H1 (cell line): ENCODE data around the gene MAGEA8. TPM values are rescaled to one million over a fixed set of nuclear protein-coding genes. Genes with fewer than 3 reads are reported as not detected.
"Not testable (repeated sequence)": the region's sequence is repeated elsewhere in the genome, so short reads cannot be mapped to it uniquely, and the experiment has no call there.

ENCODE experiments used
- CTCF ChIA-PET: fragments of 300-600 bp; sonication (Branson Sonifier 250); formaldehyde crosslinking; loops from one replicate; lab custom pipeline; 2021; ENCODE audit not compliant: partially characterized antibody; lab: Charles Lee
- POLR2A ChIA-PET: fragments of 300-600 bp; sonication (Branson Sonifier 250); formaldehyde crosslinking; loops from one replicate; lab custom pipeline; 2021; ENCODE audit warnings: inconsistent platforms; ENCODE audit not compliant: partially characterized antibody; lab: Charles Lee
- DNase-seq, 2 experiments: peaks; one replicate each; pipeline versions ENCODE4 v3.0.0 to v3.0.0-alpha.2; 2010 to 2022; ENCODE audit warnings: low spot score in 2 of 2, low read depth in 1 of 2, mixed read lengths in 1 of 2
- FAIRE-seq: peaks from 2 replicates; lab custom pipeline; 2011; peaks lifted over from hg19 to GRCh38; lab: Jason Lieb, UNC
- H2AFZ ChIP-seq: 2 replicates; pipeline ENCODE4 v1.8.1; 2012; ENCODE audit warnings: low read length, inconsistent platforms
- H2AK5ac ChIP-seq: 2 replicates; pipeline ENCODE4 v1.6.1; 2013; ENCODE audit warnings: low read depth, low read length
- H2BK120ac ChIP-seq: replicated peaks from 2 replicates; pipeline ENCODE3; 2013; ENCODE audit warnings: low read depth, low read length, inconsistent platforms
- H2BK12ac ChIP-seq: 2 replicates; pipeline ENCODE4 v1.6.1; 2013; ENCODE audit warnings: low read depth, low read length
- H2BK15ac ChIP-seq: 2 replicates; pipeline ENCODE4 v1.6.1; 2013; ENCODE audit warnings: low read length
- H2BK20ac ChIP-seq: 2 replicates; pipeline ENCODE4 v1.6.1; 2013; ENCODE audit warnings: low read length
- H2BK5ac ChIP-seq: 2 replicates; pipeline ENCODE4 v1.6.1; 2013; ENCODE audit warnings: low read depth, low read length
- H3K14ac ChIP-seq: 2 replicates; pipeline ENCODE4 v1.6.1; 2013; ENCODE audit warnings: inconsistent platforms; ENCODE audit not compliant: insufficient read length
- H3K18ac ChIP-seq: 2 replicates; pipeline ENCODE4 v1.6.1; 2013; ENCODE audit warnings: low read length; ENCODE audit errors: extremely low read depth
- H3K23ac ChIP-seq: 2 replicates; pipeline ENCODE4 v1.6.1; 2013; ENCODE audit warnings: inconsistent platforms; ENCODE audit not compliant: insufficient read length
- H3K23me2 ChIP-seq: 2 replicates; pipeline ENCODE4 v1.6.1; 2013; ENCODE audit warnings: low read depth, low read length
- H3K27ac ChIP-seq: 2 replicates; pipeline ENCODE4 v1.6.1; 2011; ENCODE audit warnings: low read depth, low read length, inconsistent platforms
- H3K27me3 ChIP-seq, 4 experiments: replicated peaks in 1 of 4; 1 replicate in 1 of 4; 2 replicates in 3 of 4; pipeline versions ENCODE4 v1.6.1 to v1.8.1; 2011 to 2013; ENCODE audit warnings: low read length in 3 of 4, mild to moderate bottlenecking in 3 of 4, inconsistent platforms in 2 of 4, mixed read lengths in 2 of 4, moderate library complexity in 1 of 4; ENCODE audit not compliant: control insufficient read depth in 3 of 4, insufficient read depth in 3 of 4; ENCODE audit errors: extremely low read depth in 1 of 4
- H3K36me3 ChIP-seq, 4 experiments: 2 replicates each; pipeline versions ENCODE4 v1.6.1 to v1.8.1; 2011 to 2013; ENCODE audit warnings: mild to moderate bottlenecking in 4 of 4, low read length in 3 of 4, moderate library complexity in 2 of 4, control low read depth in 1 of 4, inconsistent platforms in 1 of 4; ENCODE audit not compliant: insufficient read depth in 4 of 4, control insufficient read depth in 2 of 4
- H3K4ac ChIP-seq: replicated peaks from 2 replicates; pipeline ENCODE3; 2013; ENCODE audit warnings: low read length, low read depth, mixed read lengths, inconsistent platforms; ENCODE audit not compliant: insufficient read length
- H3K4me1 ChIP-seq, 4 experiments: replicated peaks in 1 of 4; 1 replicate in 1 of 4; 2 replicates in 3 of 4; pipeline versions ENCODE4 v1.6.1 to v1.8.1; 2011 to 2013; ENCODE audit warnings: low read length in 3 of 4, inconsistent platforms in 2 of 4, mixed read lengths in 1 of 4; ENCODE audit not compliant: insufficient read depth in 4 of 4, control insufficient read depth in 3 of 4
- H3K4me2 ChIP-seq, 2 experiments: 2 replicates each; pipeline versions ENCODE4 v1.6.1 to v1.8.1; 2011 to 2013; ENCODE audit warnings: low read depth in 2 of 2, low read length in 2 of 2, control low read depth in 1 of 2, inconsistent platforms in 1 of 2, mild to moderate bottlenecking in 1 of 2; ENCODE audit not compliant: insufficient read depth in 1 of 2
- H3K4me3 ChIP-seq, 4 experiments: fragments of 200-600, 300-600 bp in 1 of 4; sonication (generic), shearing (Covaris generic), sonication (Bioruptor Twin) in 1 of 4; 2 replicates each; pipeline versions ENCODE4 v1.5.1 to v1.8.1; 2011 to 2016; ENCODE audit warnings: low read length in 4 of 4, low read depth in 3 of 4, control low read depth in 2 of 4, inconsistent platforms in 2 of 4, mild to moderate bottlenecking in 2 of 4, mixed read lengths in 1 of 4, moderate library complexity in 1 of 4; ENCODE audit not compliant: insufficient read depth in 2 of 4; ENCODE audit errors: extremely low read depth in 1 of 4
- H3K56ac ChIP-seq: replicated peaks from 2 replicates; pipeline ENCODE3; 2013; ENCODE audit warnings: low read depth, mild to moderate bottlenecking, mixed read lengths, low read length, inconsistent platforms; ENCODE audit not compliant: insufficient read length
- H3K79me1 ChIP-seq: 2 replicates; pipeline ENCODE4 v1.6.1; 2013; ENCODE audit warnings: low read depth, low read length, control low read depth
- H3K79me2 ChIP-seq, 2 experiments: 2 replicates each; pipeline versions ENCODE4 v1.6.1 to v1.8.1; 2012 to 2013; ENCODE audit warnings: low read length in 2 of 2, mild to moderate bottlenecking in 2 of 2, inconsistent platforms in 1 of 2; ENCODE audit not compliant: insufficient read depth in 2 of 2, control insufficient read depth in 1 of 2
- H3K9ac ChIP-seq, 4 experiments: replicated peaks in 1 of 4; 1 replicate in 1 of 4; 2 replicates in 3 of 4; pipeline versions ENCODE4 v1.6.1 to v1.8.1; 2011 to 2013; ENCODE audit warnings: low read depth in 3 of 4, low read length in 3 of 4, control low read depth in 2 of 4, mild to moderate bottlenecking in 2 of 4, moderate library complexity in 2 of 4, inconsistent platforms in 1 of 4; ENCODE audit errors: extremely low read depth in 1 of 4
- H3K9me3 ChIP-seq, 2 experiments: 2 replicates each; pipeline versions ENCODE4 v1.6.1 to v1.8.1; 2012 to 2013; ENCODE audit warnings: mild to moderate bottlenecking in 2 of 2, moderate library complexity in 2 of 2, control low read depth in 1 of 2, inconsistent platforms in 1 of 2, low read depth in 1 of 2, low read length in 1 of 2, mixed read lengths in 1 of 2; ENCODE audit not compliant: insufficient read depth in 2 of 2
- H4K20me1 ChIP-seq, 2 experiments: replicated peaks in 1 of 2; 2 replicates each; pipeline versions ENCODE3 to v1.8.1; 2011 to 2013; ENCODE audit warnings: inconsistent platforms in 2 of 2, low read length in 2 of 2, mild to moderate bottlenecking in 1 of 2; ENCODE audit not compliant: insufficient read depth in 2 of 2, control insufficient read depth in 1 of 2
- H4K5ac ChIP-seq: 2 replicates; pipeline ENCODE4 v1.6.1; 2013; ENCODE audit warnings: low read length, low read depth, mixed read lengths, inconsistent platforms; ENCODE audit not compliant: insufficient read length
- H4K8ac ChIP-seq: 2 replicates; pipeline ENCODE4 v1.8.0; 2013; ENCODE audit warnings: mild to moderate bottlenecking, moderate library complexity, low read length, inconsistent platforms; ENCODE audit not compliant: insufficient read depth; ENCODE audit errors: extremely low read depth
- H4K91ac ChIP-seq: replicated peaks from 2 replicates; pipeline ENCODE3; 2013; ENCODE audit warnings: low read length, mixed read lengths, inconsistent platforms; ENCODE audit not compliant: insufficient read length
- WGBS, 2 experiments: shearing (Covaris generic) in 1 of 2; methylation state at CpG; one replicate each; pipeline versions ENCODE4 v1.1.6 to v1.1.7; 2013 to 2015; ENCODE audit warnings: low lambda C conversion rate in 2 of 2, mixed read lengths in 2 of 2, inconsistent platforms in 1 of 2, low coverage in 1 of 2, missing lambda C conversion rate in 1 of 2; ENCODE audit not compliant: insufficient replicate concordance in 2 of 2, insufficient coverage in 1 of 2, insufficient read length in 1 of 2; ENCODE audit errors: extremely low coverage in 1 of 2, missing lambda C conversion rate in 1 of 2; 5-methylcytosine and 5-hydroxymethylcytosine counted together
- polyA plus RNA-seq, 7 experiments: library from polyadenylated mRNA; depleted of rRNA in 3 of 7; stranded (reverse) in 5 of 7; unstranded in 2 of 7; fragments of >200 nt in 5 of 7; fragments of 200-250 nt in 2 of 7; gene quantifications; 1 replicate in 5 of 7; 2 replicates in 1 of 7; 4 replicates in 1 of 7; pipeline versions ENCODE4 v1.2.1 to v1.2.3, GENCODE V29; 2011 to 2013; ENCODE audit warnings: missing spikeins in 2 of 7, mixed read lengths in 2 of 7
- total RNA-seq: library from RNA; stranded (reverse); fragmentation: NEBNext Ultra II Directional; extraction: Animal tissue kit (Norgen Biotek cat#: 25700); gene quantifications from 2 replicates; pipeline ENCODE4 v1.2.1, GENCODE V29; 2021

The MAGEA8 gene
- total and polyA plus RNA-seq, 2 of the 8 experiments (the other 6 are each of a cell fraction or from before 2014, with no cell fraction given) = not detected

DNA sequence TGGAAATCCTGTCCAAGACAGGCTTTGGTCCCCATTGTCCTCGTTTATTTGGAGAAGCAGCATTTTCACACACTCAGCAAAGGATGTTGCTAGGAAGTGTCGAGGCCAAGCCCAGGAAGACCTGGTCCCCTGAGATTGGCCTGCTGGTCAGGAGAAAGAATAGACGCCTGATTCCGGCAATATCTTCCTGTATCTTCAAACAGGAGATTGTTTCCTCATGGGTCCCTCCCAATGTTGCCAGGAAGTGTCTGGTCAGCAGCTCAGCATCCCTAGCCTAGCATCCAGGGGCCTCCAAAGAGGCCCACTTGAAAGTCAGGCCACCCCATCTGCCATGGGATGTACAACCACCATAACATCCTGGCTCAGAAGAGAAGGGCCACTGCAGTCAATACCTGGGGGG, 50.4 kb downstream of the MAGEA8 start:
- H3K79me2 ChIP-seq, H3K36me3 ChIP-seq, H4K8ac ChIP-seq, H3K27ac ChIP-seq, H2BK12ac ChIP-seq, H2BK15ac ChIP-seq, DNase-seq, H3K56ac ChIP-seq, H3K27me3 ChIP-seq, H3K9me3 ChIP-seq, H4K20me1 ChIP-seq, H2AFZ ChIP-seq, POLR2A ChIA-PET, H3K18ac ChIP-seq, H3K4ac ChIP-seq, H2BK20ac ChIP-seq, H3K23ac ChIP-seq, H3K4me1 ChIP-seq, H3K79me1 ChIP-seq, H4K91ac ChIP-seq, H4K5ac ChIP-seq, H3K4me3 ChIP-seq, H3K9ac ChIP-seq, H3K23me2 ChIP-seq, H2BK120ac ChIP-seq, H3K4me2 ChIP-seq, CTCF ChIA-PET, H2BK5ac ChIP-seq, H2AK5ac ChIP-seq, H3K14ac ChIP-seq: not testable (repeated sequence)
- WGBS, 2 experiments = no CpG with 5 or more reads among the region's 4 CpGs
- peak; percentile 98 for FAIRE-seq

DNA sequence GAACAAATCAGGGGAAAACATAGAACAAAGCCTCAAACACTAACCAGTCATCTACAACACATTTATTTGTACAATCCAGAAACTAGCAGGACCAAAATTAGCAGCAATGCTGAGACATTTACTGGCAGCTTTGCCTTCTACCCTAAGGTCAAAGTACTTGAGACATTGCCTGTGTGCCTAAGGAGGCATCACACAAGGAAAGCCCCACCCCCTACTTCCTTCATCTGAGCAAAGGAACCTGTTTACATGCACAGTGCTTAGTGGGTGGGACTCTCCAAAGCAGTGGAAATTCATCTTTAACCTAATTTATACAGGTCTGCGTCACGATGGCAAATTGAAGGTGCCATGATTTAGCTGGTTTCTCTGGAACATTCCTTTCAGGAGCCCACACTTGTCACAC, 51.2 kb downstream of the MAGEA8 start:
- H3K79me2 ChIP-seq, H2AFZ ChIP-seq, H3K18ac ChIP-seq, CTCF ChIA-PET, H2BK15ac ChIP-seq, H3K23me2 ChIP-seq, H3K23ac ChIP-seq, H3K4me3 ChIP-seq, H3K27me3 ChIP-seq, H4K20me1 ChIP-seq, H3K79me1 ChIP-seq, H3K4me2 ChIP-seq, H3K9ac ChIP-seq, H3K27ac ChIP-seq, H4K8ac ChIP-seq, H3K56ac ChIP-seq, H4K91ac ChIP-seq, DNase-seq, H3K36me3 ChIP-seq, H3K4ac ChIP-seq, H3K9me3 ChIP-seq, H2BK5ac ChIP-seq, H3K14ac ChIP-seq, H2BK12ac ChIP-seq, H3K4me1 ChIP-seq, H2AK5ac ChIP-seq, POLR2A ChIA-PET, H4K5ac ChIP-seq, H2BK120ac ChIP-seq, H2BK20ac ChIP-seq, FAIRE-seq: not testable (repeated sequence)
- WGBS, 2 experiments = 100% methylated on average over 2 of the region's 2 CpGs; no CpG with 5 or more reads in 1 of the 2 experiments
